Measurements from ENCODE around the gene HMG20A.

The HMG20A gene

DNA sequence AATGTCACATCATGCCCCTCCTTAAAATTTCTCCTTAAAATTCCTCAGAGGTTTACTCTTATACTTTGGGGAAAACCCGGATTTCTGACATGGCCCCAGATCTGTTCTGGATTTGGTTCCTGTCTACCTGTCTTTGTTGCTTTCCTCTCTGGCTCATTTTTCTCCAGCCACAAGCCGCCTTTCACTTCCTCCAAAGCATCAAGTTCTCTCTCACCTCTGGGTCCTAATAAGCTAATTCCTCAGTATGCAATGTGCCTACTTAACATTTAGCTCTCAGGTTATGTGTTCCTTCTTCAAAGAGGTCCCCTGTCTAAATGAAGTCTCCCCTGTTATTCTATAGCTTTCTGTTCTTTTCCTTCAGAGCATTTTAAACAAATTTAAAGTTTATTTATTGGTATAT is 16.1 kb downstream of the HMG20A start:
- no peak for DNase-seq (ENCODE audit: low read depth, low spot score)
- Histone ChIP-seq H3K4me3 (no peak overlapping the region), H3K9me3 (ENCODE audit: low read depth, low read length) (no peaks in the 10 kb centered on the region), H3K27ac (no peak overlapping the region), H3K36me3 (ENCODE audit: insufficient read depth, low read length) (no peaks in the 10 kb centered on the region), H3K9ac (ENCODE audit: insufficient read length) (no peak overlapping the region)
- TF ChIP-seq FOXP2 (optimal IDR thresholded peaks at IDR 0.05; ENCODE audit: control extremely low read depth, extremely low read length, insufficient read depth): no peak
- no peak for TF ChIP-seq POLR2AphosphoS5 (IDR thresholded peaks at IDR 0.05; ENCODE audit: borderline replicate concordance, low read depth, low read length)
- TF ChIP-seq EZH2 (IDR thresholded peaks at IDR 0.05): no peak

DNA sequence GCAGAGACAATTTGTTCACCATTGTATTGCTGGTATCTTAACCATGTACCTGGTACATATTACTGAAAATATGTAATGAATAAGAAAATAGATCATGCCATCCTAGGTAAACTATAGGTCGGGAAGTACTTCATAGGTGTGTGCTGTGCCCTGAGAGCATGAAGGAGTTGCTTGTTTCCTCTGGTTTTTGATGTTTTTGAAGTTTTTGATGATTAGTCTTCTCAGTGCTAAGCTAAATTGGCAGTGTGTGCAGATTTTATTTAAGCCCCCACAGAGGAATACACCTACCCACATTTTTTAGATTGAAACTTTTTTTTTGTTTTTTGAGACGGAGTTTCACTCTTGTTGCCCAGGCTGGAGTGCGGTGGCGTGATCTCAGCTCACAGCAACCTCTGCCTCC is 16.6 kb downstream of the HMG20A start:
- no peak overlapping the region for H3K27ac ChIP-seq
- no peak overlapping the region for H3K9ac ChIP-seq (ENCODE audit: insufficient read length)
- no peak for TF ChIP-seq FOXP2 (optimal IDR thresholded peaks at IDR 0.05; ENCODE audit: control extremely low read depth, extremely low read length, insufficient read depth)
- TF ChIP-seq EZH2 (IDR thresholded peaks at IDR 0.05): no peak
- TF ChIP-seq POLR2AphosphoS5 (IDR thresholded peaks at IDR 0.05; ENCODE audit: borderline replicate concordance, low read depth, low read length): no peak
- no peak overlapping the region for H3K4me3 ChIP-seq
- H3K36me3 ChIP-seq (ENCODE audit: insufficient read depth, low read length): no peaks in the 10 kb centered on the region
- H3K9me3 ChIP-seq (ENCODE audit: low read depth, low read length): no peaks in the 10 kb centered on the region
- DNase-seq (ENCODE audit: low read depth, low spot score): no peak

- Histone ChIP-seq H3K4me3 (no peak overlapping the region), H3K9me3 (ENCODE audit: low read depth, low read length) (no peaks in the 10 kb centered on the region), H3K9ac (ENCODE audit: insufficient read length) (no peak overlapping the region), H3K36me3 (ENCODE audit: insufficient read depth, low read length) (no peaks in the 10 kb centered on the region), H3K27ac (no peak overlapping the region)
- TF ChIP-seq FOXP2 (optimal IDR thresholded peaks at IDR 0.05; ENCODE audit: control extremely low read depth, extremely low read length, insufficient read depth): no peak
- no peak for TF ChIP-seq EZH2 (IDR thresholded peaks at IDR 0.05)
- no peak for TF ChIP-seq POLR2AphosphoS5 (IDR thresholded peaks at IDR 0.05; ENCODE audit: borderline replicate concordance, low read depth, low read length)
- no peak for DNase-seq (ENCODE audit: low read depth, low spot score)
Measured at GRCh38 chr15:77440378-77440999, 19.8 kb downstream of the HMG20A start.

- DNase-seq (ENCODE audit: low read depth, low spot score): no peak
- TF ChIP-seq EZH2 (IDR thresholded peaks at IDR 0.05): no peak
- TF ChIP-seq POLR2AphosphoS5 (IDR thresholded peaks at IDR 0.05; ENCODE audit: borderline replicate concordance, low read depth, low read length): no peak
- TF ChIP-seq FOXP2 (optimal IDR thresholded peaks at IDR 0.05; ENCODE audit: control extremely low read depth, extremely low read length, insufficient read depth): no peak
- Histone ChIP-seq H3K9me3 (ENCODE audit: low read depth, low read length) (no peaks in the 10 kb centered on the region), H3K4me3 (no peak overlapping the region), H3K27ac (no peak overlapping the region), H3K9ac (ENCODE audit: insufficient read length) (no peak overlapping the region), H3K36me3 (ENCODE audit: insufficient read depth, low read length) (peaks cover 23% of the 10 kb centered on the region)
Measured at GRCh38 chr15:77446840-77447390, 26.2 kb downstream of the HMG20A start.

GRCh38 chr15:77454265-77454664 is 33.6 kb downstream of the HMG20A start:
- no peak overlapping the region for H3K27ac ChIP-seq
- TF ChIP-seq FOXP2 (optimal IDR thresholded peaks at IDR 0.05; ENCODE audit: control extremely low read depth, extremely low read length, insufficient read depth) (no peak), EZH2 (IDR thresholded peaks at IDR 0.05) (no peak), POLR2AphosphoS5 (IDR thresholded peaks at IDR 0.05; ENCODE audit: borderline replicate concordance, low read depth, low read length) (no peak)
- H3K4me3 ChIP-seq: no peak overlapping the region
- H3K36me3 ChIP-seq (ENCODE audit: insufficient read depth, low read length): peaks cover 30% of the 10 kb centered on the region
- no peak overlapping the region for H3K9ac ChIP-seq (ENCODE audit: insufficient read length)
- H3K9me3 ChIP-seq (ENCODE audit: low read depth, low read length): no peaks in the 10 kb centered on the region
- DNase-seq (ENCODE audit: low read depth, low spot score): no peak

GRCh38 chr15:77454951-77455350 is 34.3 kb downstream of the HMG20A start:
- TF ChIP-seq EZH2 (IDR thresholded peaks at IDR 0.05) (no peak), POLR2AphosphoS5 (IDR thresholded peaks at IDR 0.05; ENCODE audit: borderline replicate concordance, low read depth, low read length) (no peak), FOXP2 (optimal IDR thresholded peaks at IDR 0.05; ENCODE audit: control extremely low read depth, extremely low read length, insufficient read depth) (no peak)
- H3K27ac ChIP-seq: no peak overlapping the region
- no peak overlapping the region for H3K9ac ChIP-seq (ENCODE audit: insufficient read length)
- no peak for DNase-seq (ENCODE audit: low read depth, low spot score)
- no peaks in the 10 kb centered on the region for H3K9me3 ChIP-seq (ENCODE audit: low read depth, low read length)
- H3K4me3 ChIP-seq: no peak overlapping the region
- H3K36me3 ChIP-seq (ENCODE audit: insufficient read depth, low read length): peaks cover 32% of the 10 kb centered on the region

DNA sequence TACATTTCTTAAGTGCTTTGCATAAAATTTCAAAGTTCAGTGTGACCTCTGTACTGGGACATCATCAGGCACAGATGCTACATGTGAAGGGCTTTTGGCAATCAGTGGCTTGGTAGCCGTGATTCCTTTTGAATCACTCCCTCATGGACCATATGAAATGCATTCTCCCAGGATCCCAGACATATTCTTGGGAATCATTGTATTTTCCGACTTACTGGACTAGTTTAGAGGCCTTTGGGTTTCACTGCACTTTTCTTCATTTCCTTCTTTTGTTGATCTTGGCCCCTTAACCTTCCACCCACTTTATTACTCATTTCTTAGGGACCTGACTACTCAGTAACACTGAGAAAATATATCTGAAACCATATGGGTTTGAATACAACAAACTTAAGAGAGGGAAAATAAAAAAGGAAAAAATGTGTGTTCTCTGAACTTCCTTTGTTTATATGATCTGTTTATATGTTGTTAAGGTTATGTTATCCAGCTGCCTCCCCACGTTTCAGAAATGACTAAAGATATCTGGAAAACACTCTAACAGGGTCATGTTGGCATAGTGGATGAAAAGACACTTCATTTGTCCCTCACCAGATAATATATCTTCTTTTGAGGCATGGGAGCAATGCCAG is 35.1 kb downstream of the HMG20A start:
- Histone ChIP-seq H3K9me3 (ENCODE audit: low read depth, low read length) (no peaks in the 10 kb centered on the region), H3K36me3 (ENCODE audit: insufficient read depth, low read length) (peaks cover 30% of the 10 kb centered on the region), H3K9ac (ENCODE audit: insufficient read length) (no peak overlapping the region), H3K27ac (no peak overlapping the region), H3K4me3 (no peak overlapping the region)
- TF ChIP-seq EZH2 (IDR thresholded peaks at IDR 0.05) (no peak), POLR2AphosphoS5 (IDR thresholded peaks at IDR 0.05; ENCODE audit: borderline replicate concordance, low read depth, low read length) (no peak), FOXP2 (optimal IDR thresholded peaks at IDR 0.05; ENCODE audit: control extremely low read depth, extremely low read length, insufficient read depth) (no peak)
- no peak for DNase-seq (ENCODE audit: low read depth, low spot score)

DNA sequence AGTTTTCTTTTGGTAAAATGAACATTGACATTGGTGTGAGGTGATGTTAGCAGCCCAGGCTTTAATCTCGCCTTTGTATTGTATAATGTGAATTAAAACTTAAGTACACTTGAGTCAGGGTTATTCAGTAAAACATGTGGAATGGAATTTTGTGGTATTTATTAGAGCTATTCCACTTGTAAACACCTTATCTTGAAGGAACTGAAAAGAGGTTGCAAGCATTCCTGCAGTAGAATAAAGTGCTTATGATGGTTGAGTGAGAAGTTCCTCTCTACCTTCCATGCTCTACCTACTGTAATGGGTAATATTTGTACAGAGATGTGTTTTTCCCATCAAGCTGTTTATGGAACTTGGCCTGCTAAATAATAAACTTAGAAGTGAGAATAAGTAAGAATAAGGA is 36.1 kb downstream of the HMG20A start:
- TF ChIP-seq FOXP2 (optimal IDR thresholded peaks at IDR 0.05; ENCODE audit: control extremely low read depth, extremely low read length, insufficient read depth) (no peak), EZH2 (IDR thresholded peaks at IDR 0.05) (no peak), POLR2AphosphoS5 (IDR thresholded peaks at IDR 0.05; ENCODE audit: borderline replicate concordance, low read depth, low read length) (no peak)
- Histone ChIP-seq H3K36me3 (ENCODE audit: insufficient read depth, low read length) (peaks cover 28% of the 10 kb centered on the region), H3K4me3 (no peak overlapping the region), H3K9me3 (ENCODE audit: low read depth, low read length) (no peaks in the 10 kb centered on the region), H3K9ac (ENCODE audit: insufficient read length) (no peak overlapping the region), H3K27ac (no peak overlapping the region)
- DNase-seq (ENCODE audit: low read depth, low spot score): no peak
